PC-3 (cell line): ENCODE data around the gene TELO2.

Experiments used
- CTCF ChIP-seq: fragments of 300-600 bp; sonication (generic); conservative IDR thresholded peaks from 2 replicates; pipeline ENCODE4 v1.5.1; 2017; ENCODE audit warnings: antibody characterized with exemption, low read depth, mild to moderate bottlenecking, low read length
- EZH2 ChIP-seq: fragments of 300-600 bp; sonication (generic); IDR thresholded peaks from one replicate; pipeline ENCODE4 v1.6.1; 2017; ENCODE audit warnings: antibody characterized with exemption, mild to moderate bottlenecking, low read length; ENCODE audit not compliant: unreplicated experiment

- TF ChIP-seq EZH2 (no peak), CTCF (no peak)
Measured at GRCh38 chr16:1550696-1551095, 57.5 kb downstream of the TELO2 start.
